ENCODE measurements around the gene AIG1.

DNA sequence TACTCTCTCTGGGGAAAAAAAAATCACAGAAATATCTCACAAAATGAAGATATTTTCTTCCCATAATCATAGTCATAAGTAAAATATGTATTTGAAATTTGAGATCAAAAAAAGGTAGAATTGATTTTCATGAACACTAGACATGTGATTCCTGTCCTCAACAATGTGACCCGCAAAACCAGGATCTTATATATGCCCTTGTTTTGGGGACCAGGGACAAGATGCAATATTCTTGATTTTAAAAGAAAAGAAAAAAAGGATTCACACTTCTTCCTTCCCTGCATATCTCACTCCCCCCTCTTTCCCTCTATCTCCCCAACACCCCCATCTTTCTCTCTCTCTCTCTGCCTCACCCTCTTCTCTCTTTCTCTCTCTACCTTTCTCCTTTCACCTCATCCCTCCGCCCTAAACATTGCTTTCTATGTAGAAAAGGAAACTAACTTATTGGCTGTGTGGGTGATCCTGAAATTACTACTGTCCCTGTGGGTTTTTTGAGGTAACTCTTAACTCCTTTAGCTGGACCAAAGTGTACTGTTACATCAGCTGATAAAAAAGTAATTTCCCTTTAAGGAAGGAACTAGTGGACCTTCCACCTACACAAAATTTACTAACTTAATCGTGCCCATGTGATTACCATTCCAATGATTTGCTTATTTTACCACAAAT, 85.6 kb downstream of the AIG1 start:
- TF ChIP-seq CTCF (IDR thresholded peaks at IDR 0.05; ENCODE audit: low read length): no peak
- no peak for TF ChIP-seq EZH2 (IDR thresholded peaks at IDR 0.05; ENCODE audit: borderline replicate concordance, low read length)

Data from OCI-LY1 (cell line).